ENCODE data around the gene HSPA1B.

HSPA1B gene

DNA sequence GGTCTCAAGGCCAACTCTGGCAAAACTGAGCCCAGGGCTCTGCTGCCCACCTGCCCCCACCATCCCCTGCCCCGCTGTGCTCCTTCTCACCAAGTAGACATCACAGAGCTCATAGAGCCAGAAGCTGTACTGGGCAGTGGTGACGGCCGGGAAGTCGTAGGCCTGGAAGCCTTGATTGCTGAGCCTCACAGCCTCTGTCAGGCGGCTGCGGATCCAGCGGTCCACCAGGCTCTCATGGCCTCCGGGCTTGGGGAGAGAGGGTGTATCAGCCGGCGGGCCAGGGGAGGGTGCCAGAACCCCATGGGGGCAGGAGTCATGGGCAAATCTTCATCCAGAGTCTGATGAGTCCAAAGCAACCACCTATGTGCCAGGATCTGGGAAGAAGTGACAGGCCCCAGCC, 47.6 kb upstream of the HSPA1B start:
- H3K27me3 ChIP-seq (ENCODE audit: insufficient read depth, low read length, poor library complexity, severe bottlenecking): no peaks in the 10 kb centered on the region
- no peak overlapping the region for H3K4me2 ChIP-seq (ENCODE audit: low read depth, low read length, poor library complexity, severe bottlenecking)
- no peaks in the 10 kb centered on the region for H3K79me2 ChIP-seq (ENCODE audit: insufficient read depth, low read length)
- peaks cover 8% of the 10 kb centered on the region for H3K4me1 ChIP-seq (ENCODE audit: insufficient read depth, low read length, poor library complexity, severe bottlenecking)
- no peak overlapping the region for H2AFZ ChIP-seq (ENCODE audit: low read length)
- no peak overlapping the region for H3K4me3 ChIP-seq (ENCODE audit: low read length, poor library complexity, severe bottlenecking)
- H4K20me1 ChIP-seq (ENCODE audit: insufficient read depth, low read length, poor library complexity, severe bottlenecking): no peaks in the 10 kb centered on the region
- TF ChIP-seq, protein P1, sequence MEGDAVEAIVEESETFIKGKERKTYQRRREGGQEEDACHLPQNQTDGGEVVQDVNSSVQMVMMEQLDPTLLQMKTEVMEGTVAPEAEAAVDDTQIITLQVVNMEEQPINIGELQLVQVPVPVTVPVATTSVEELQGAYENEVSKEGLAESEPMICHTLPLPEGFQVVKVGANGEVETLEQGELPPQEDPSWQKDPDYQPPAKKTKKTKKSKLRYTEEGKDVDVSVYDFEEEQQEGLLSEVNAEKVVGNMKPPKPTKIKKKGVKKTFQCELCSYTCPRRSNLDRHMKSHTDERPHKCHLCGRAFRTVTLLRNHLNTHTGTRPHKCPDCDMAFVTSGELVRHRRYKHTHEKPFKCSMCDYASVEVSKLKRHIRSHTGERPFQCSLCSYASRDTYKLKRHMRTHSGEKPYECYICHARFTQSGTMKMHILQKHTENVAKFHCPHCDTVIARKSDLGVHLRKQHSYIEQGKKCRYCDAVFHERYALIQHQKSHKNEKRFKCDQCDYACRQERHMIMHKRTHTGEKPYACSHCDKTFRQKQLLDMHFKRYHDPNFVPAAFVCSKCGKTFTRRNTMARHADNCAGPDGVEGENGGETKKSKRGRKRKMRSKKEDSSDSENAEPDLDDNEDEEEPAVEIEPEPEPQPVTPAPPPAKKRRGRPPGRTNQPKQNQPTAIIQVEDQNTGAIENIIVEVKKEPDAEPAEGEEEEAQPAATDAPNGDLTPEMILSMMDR (conservative IDR thresholded peaks at IDR 0.05; ENCODE audit: low read length): no peak
- no peak for TF ChIP-seq EZH2phosphoT487 (IDR thresholded peaks at IDR 0.05; ENCODE audit: borderline replicate concordance)
- H3K9me3 ChIP-seq (ENCODE audit: insufficient read depth, low read depth, low read length): no peaks in the 10 kb centered on the region
- no peak overlapping the region for H3K9ac ChIP-seq (ENCODE audit: low read depth, low read length, poor library complexity, severe bottlenecking)
- peaks cover 46% of the 10 kb centered on the region; the same call in 1 of the 2 replicates for H3K36me3 ChIP-seq (ENCODE audit: insufficient read depth, low read length)
- H3K9me2 ChIP-seq (replicated peaks; ENCODE audit: low read depth, low read length): no peaks in the 10 kb centered on the region
- H3F3A ChIP-seq (ENCODE audit: low read depth): no peaks in the 10 kb centered on the region

DNA sequence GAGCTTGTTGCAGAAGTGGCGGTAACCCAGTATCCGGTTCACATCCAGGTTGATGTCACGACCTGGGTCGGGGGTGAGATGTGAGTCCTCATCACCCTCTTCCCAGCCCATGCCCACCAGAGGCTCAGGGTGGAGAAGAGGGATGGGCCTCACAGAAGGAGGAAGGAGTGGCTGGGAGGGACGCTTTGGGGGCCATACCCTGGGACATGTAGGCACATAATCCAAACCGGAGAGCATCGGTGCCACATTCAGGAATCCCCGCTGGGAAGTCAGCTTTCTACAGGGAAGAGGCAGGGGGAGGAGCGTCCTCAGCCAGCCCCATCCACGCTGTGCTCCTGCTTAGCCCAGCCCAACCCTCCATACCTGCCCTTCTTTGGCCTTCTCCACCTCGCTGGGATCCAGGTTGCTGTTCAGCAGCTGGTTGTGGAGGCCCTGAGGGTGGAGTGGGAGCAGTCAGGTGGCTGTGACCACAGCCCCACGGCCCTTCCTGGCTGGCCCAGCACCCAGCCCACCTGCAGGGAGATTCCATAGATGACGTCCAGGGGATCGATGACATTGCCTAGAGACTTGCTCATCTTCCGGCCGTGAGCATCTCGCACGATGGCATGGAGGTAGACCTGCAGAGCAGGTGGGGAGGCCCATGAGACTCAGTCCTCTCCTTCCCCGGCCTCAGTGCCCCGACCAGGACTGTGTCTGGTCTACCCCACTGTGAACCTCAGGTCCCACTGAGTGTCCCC, 46.9 kb upstream of the HSPA1B start:
- no peaks in the 10 kb centered on the region for H3K27me3 ChIP-seq (ENCODE audit: insufficient read depth, low read length, poor library complexity, severe bottlenecking)
- TF ChIP-seq, protein P1 (conservative IDR thresholded peaks at IDR 0.05; ENCODE audit: low read length): no peak
- TF ChIP-seq EZH2phosphoT487 (IDR thresholded peaks at IDR 0.05; ENCODE audit: borderline replicate concordance): no peak
- H3K79me2 ChIP-seq (ENCODE audit: insufficient read depth, low read length): no peaks in the 10 kb centered on the region
- peaks cover 8% of the 10 kb centered on the region for H3K4me1 ChIP-seq (ENCODE audit: insufficient read depth, low read length, poor library complexity, severe bottlenecking)
- H3K9me2 ChIP-seq (replicated peaks; ENCODE audit: low read depth, low read length): no peaks in the 10 kb centered on the region
- no peak overlapping the region for H2AFZ ChIP-seq (ENCODE audit: low read length)
- no peak overlapping the region for H3K4me3 ChIP-seq (ENCODE audit: low read length, poor library complexity, severe bottlenecking)
- peaks cover 54% of the 10 kb centered on the region; the same call in 1 of the 2 replicates for H3K36me3 ChIP-seq (ENCODE audit: insufficient read depth, low read length)
- H4K20me1 ChIP-seq (ENCODE audit: insufficient read depth, low read length, poor library complexity, severe bottlenecking): no peaks in the 10 kb centered on the region
- H3K4me2 ChIP-seq (ENCODE audit: low read depth, low read length, poor library complexity, severe bottlenecking): no peak overlapping the region
- H3K9ac ChIP-seq (ENCODE audit: low read depth, low read length, poor library complexity, severe bottlenecking): no peak overlapping the region
- H3K9me3 ChIP-seq (ENCODE audit: insufficient read depth, low read depth, low read length): no peaks in the 10 kb centered on the region
- no peaks in the 10 kb centered on the region for H3F3A ChIP-seq (ENCODE audit: low read depth)

DNA sequence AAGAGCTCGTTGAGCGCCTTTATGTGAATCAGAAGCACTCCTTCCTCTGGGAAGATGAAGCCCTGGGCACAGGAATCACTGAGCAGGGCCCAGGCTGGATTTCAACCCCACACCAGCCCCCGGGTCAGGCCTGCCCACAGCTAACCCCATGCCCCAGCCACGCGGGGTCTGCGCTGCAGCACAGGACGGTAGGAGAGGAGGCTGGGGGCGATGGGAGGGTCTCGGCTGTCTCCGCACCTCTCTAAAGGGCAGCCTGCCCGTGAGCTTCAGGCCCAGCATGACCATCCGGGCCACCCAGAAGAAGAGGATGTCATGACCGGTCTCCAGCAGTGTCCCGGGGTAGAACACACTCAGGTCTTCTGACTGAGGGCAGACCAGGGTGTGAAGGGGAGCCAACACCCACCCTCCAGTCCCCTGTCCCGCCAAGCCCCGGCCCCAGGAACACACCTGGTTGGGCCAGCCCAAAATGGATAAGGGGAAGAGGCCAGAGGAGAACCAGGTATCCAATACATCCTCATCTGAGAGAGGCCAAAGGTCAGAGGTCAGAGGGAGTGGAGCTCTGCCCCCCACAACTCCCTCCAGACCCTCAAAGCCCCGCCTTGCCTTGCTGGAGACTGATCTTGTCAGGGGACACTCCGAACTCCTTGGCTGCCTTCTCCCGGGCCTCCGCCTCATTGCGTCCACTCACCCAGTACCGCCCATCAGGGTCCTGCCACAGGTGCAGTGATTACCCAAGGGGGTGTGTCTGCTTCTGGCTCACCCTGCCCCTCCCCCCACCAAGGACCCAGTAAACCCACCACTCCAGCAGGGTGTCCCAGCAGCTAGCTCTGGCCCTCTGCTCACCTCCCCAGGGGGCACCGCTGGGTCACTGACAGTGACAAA, 46.1 kb upstream of the HSPA1B start:
- Histone ChIP-seq H3K27me3 (ENCODE audit: insufficient read depth, low read length, poor library complexity, severe bottlenecking) (no peaks in the 10 kb centered on the region), H3K79me2 (ENCODE audit: insufficient read depth, low read length) (no peaks in the 10 kb centered on the region), H2AFZ (ENCODE audit: low read length) (no peak overlapping the region), H3F3A (ENCODE audit: low read depth) (no peaks in the 10 kb centered on the region), H3K9ac (ENCODE audit: low read depth, low read length, poor library complexity, severe bottlenecking) (no peak overlapping the region), H3K36me3 (ENCODE audit: insufficient read depth, low read length) (peaks cover 55% of the 10 kb centered on the region; the same call in 1 of the 2 replicates), H3K4me1 (ENCODE audit: insufficient read depth, low read length, poor library complexity, severe bottlenecking) (peaks cover 8% of the 10 kb centered on the region), H3K9me3 (ENCODE audit: insufficient read depth, low read depth, low read length) (no peaks in the 10 kb centered on the region), H3K4me2 (ENCODE audit: low read depth, low read length, poor library complexity, severe bottlenecking) (no peak overlapping the region), H3K9me2 (replicated peaks; ENCODE audit: low read depth, low read length) (no peaks in the 10 kb centered on the region), H3K4me3 (ENCODE audit: low read length, poor library complexity, severe bottlenecking) (no peak overlapping the region), H4K20me1 (ENCODE audit: insufficient read depth, low read length, poor library complexity, severe bottlenecking) (no peaks in the 10 kb centered on the region)
- no peak for TF ChIP-seq EZH2phosphoT487 (IDR thresholded peaks at IDR 0.05; ENCODE audit: borderline replicate concordance)
